ENCODE data around the gene CD82. TPM values are rescaled to one million over a fixed set of nuclear protein-coding genes. Genes with fewer than 3 reads are reported as not detected.

Gene CD82, protein sequence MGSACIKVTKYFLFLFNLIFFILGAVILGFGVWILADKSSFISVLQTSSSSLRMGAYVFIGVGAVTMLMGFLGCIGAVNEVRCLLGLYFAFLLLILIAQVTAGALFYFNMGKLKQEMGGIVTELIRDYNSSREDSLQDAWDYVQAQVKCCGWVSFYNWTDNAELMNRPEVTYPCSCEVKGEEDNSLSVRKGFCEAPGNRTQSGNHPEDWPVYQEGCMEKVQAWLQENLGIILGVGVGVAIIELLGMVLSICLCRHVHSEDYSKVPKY
- total RNA-seq, result 100 to 1,000 TPM; 130 to 133 TPM
- 100 to 1,000 TPM; 250 to 260 TPM for polyA plus RNA-seq

DNA sequence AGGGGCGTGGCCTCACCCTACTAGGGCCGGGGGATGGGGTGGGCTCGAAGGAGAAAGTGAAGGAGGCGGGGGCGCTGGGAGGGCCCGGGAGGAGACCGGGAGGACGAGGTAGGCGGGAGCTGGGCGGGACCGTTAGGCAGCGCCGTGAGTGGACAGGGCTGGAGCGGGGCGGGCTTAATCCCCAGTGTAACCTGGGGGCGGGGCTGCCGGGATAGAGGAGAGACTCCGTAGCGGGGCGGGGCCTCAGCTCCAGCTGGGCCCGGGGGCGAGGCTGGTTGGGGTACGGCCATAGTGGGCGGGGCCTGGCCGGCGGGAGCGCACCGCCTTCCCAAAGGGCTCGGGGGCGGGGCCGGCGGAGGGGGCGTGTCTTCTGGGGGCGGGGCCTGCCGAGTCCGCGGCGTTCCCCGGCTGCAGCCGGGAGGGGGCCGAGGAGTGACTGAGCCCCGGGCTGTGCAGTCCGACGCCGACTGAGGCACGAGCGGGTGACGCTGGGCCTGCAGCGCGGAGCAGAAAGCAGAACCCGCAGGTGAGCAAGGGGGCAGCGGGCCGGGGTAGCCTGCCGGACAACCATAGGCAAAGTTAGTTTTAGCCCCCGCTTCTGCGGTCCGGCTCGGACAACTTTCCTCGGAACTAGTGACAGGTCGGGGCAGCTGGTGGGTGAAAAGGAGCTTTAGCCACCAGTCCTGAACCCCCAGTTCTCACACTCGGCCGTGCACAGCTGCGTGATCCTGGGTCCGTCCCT lies at the start of gene CD82:
Gene CD82 (plus strand): TSS at position 453 of the 742 bp plus-strand sequence. CDS start 29,000 bp downstream, outside the sequence.
- H3K4me3 ChIP-seq (ENCODE audit: low read length in 2 of 2), result peak within 1 kb of the TSS; percentile 59 to 97
- H3K27ac Mint-ChIP-seq, result peak within 1 kb of the TSS; percentile 93 to 96 (median 95)
- peak; percentile 93 to 96 (median 95) for DNase-seq
- no peaks in the 10 kb centered on the region for H3K27me3 Mint-ChIP-seq
- H3K4me1 Mint-ChIP-seq, result peaks cover 40 to 90% (median 56%) of the 10 kb centered on the region in 4 donors
- H3K4me1 ChIP-seq (ENCODE audit: insufficient read depth, low read length), result peaks cover 47% of the 10 kb centered on the region
- POLR2A ChIA-PET (ENCODE audit: partially characterized antibody), result interaction anchor here (0.6 to 18.5 kb wide), 8 partner anchors 8 to 59 kb away, joined by 3 to 397 read pairs (median 12); no protein-coding TSS in a partner anchor
- CTCF ChIA-PET (ENCODE audit: partially characterized antibody), result interaction anchor here (1.2 to 22.2 kb wide), 8 partner anchors 7 to 346 kb away, joined by 3 to 699 read pairs (median 16); no protein-coding TSS in a partner anchor
- no peaks in the 10 kb centered on the region for H3K9me3 Mint-ChIP-seq
- H3K27me3 ChIP-seq (ENCODE audit: insufficient read depth, low read length), result no peaks in the 10 kb centered on the region
- peak within 1 kb of the TSS; percentile 85 to 94 (median 92) for H3K4me3 Mint-ChIP-seq
- intact Hi-C loops (cut with micrococcal nuclease), result loop anchor here (1.0 to 10.0 kb wide), 7 partner anchors 8 to 779 kb away; partner anchors contain the start of genes PRDM11 and TSPAN18
- H3K36me3 Mint-ChIP-seq, result peaks cover 0 to 21% of the 10 kb centered on the region in 2 donors
- H3K9me3 ChIP-seq (ENCODE audit: control insufficient read depth in 1 of 2, low read length in 2 of 2), result no peaks in the 10 kb centered on the region
- no peaks in the 10 kb centered on the region for H3K36me3 ChIP-seq (ENCODE audit: insufficient read depth, low read length)
- peak within 1 kb of the TSS; percentile 82 for H3K27ac ChIP-seq (ENCODE audit: low read depth, low read length)

- peak overlapping the region in 1 of 8 donors; percentile 12 for H3K4me3 Mint-ChIP-seq
- no peak overlapping the region for H3K27ac Mint-ChIP-seq
- Histone ChIP-seq H3K4me1 (ENCODE audit: insufficient read depth, low read length) (no peaks in the 10 kb centered on the region), H3K27me3 (ENCODE audit: insufficient read depth, low read length) (no peaks in the 10 kb centered on the region), H3K4me3 (ENCODE audit: low read length in 2 of 2) (no peak overlapping the region), H3K27ac (ENCODE audit: low read depth, low read length) (no peak overlapping the region), H3K9me3 (ENCODE audit: control insufficient read depth in 1 of 2, low read length in 2 of 2) (no peaks in the 10 kb centered on the region), H3K36me3 (ENCODE audit: insufficient read depth, low read length) (no peaks in the 10 kb centered on the region)
- H3K36me3 Mint-ChIP-seq, result no peaks in the 10 kb centered on the region
- H3K9me3 Mint-ChIP-seq, result no peaks in the 10 kb centered on the region
- H3K27me3 Mint-ChIP-seq, result peaks cover 4 to 20% of the 10 kb centered on the region in 2 donors
- intact Hi-C loops (cut with micrococcal nuclease), result no loop called here
- POLR2A ChIA-PET (ENCODE audit: partially characterized antibody), result no interaction called here
- CTCF ChIA-PET (ENCODE audit: partially characterized antibody), result no interaction called here
- no peak for DNase-seq
- no peaks in the 10 kb centered on the region for H3K4me1 Mint-ChIP-seq
Measured at GRCh38 chr11:44516688-44517507, 48.6 kb upstream of the CD82 start.

DNA sequence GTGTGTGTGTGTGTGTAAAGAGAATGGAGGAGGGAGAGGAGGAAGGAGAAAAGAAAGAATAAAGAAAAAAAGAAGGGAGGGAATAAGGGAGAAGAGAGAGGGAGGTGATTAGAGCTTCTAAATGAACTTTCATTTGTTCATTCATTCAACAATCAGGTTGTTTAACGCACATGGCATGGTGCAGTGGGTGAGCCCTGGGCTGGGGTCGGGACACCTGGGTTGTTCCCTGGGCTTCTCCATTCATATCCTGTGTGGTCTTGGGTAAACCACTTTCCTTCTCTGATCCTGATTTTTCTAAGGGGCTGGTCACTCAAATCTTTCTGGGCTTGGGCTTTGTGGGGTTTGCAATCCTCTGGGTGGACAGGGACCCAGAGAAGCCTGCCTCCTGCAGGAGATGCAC lies 47.9 kb upstream of the CD82 start:
- H3K4me3 Mint-ChIP-seq, result no peak overlapping the region
- H3K36me3 ChIP-seq (ENCODE audit: insufficient read depth, low read length), result no peaks in the 10 kb centered on the region
- H3K27me3 Mint-ChIP-seq, result peaks cover 6 to 25% of the 10 kb centered on the region in 2 donors
- H3K4me1 Mint-ChIP-seq, result no peaks in the 10 kb centered on the region
- no peaks in the 10 kb centered on the region for H3K9me3 Mint-ChIP-seq
- no peaks in the 10 kb centered on the region for H3K36me3 Mint-ChIP-seq
- H3K9me3 ChIP-seq (ENCODE audit: control insufficient read depth in 1 of 2, low read length in 2 of 2), result no peaks in the 10 kb centered on the region
- no peak overlapping the region for H3K4me3 ChIP-seq (ENCODE audit: low read length in 2 of 2)
- no peaks in the 10 kb centered on the region for H3K27me3 ChIP-seq (ENCODE audit: insufficient read depth, low read length)
- POLR2A ChIA-PET (ENCODE audit: partially characterized antibody), result no interaction called here
- CTCF ChIA-PET (ENCODE audit: partially characterized antibody), result no interaction called here
- no peaks in the 10 kb centered on the region for H3K4me1 ChIP-seq (ENCODE audit: insufficient read depth, low read length)
- intact Hi-C loops (cut with micrococcal nuclease), result no loop called here
- no peak for DNase-seq
- H3K27ac ChIP-seq (ENCODE audit: low read depth, low read length), result no peak overlapping the region
- no peak overlapping the region for H3K27ac Mint-ChIP-seq

- Mint-ChIP-seq H3K9me3 (no peaks in the 10 kb centered on the region), H3K27ac (no peak overlapping the region), H3K36me3 (no peaks in the 10 kb centered on the region), H3K27me3 (peaks cover 9 to 29% of the 10 kb centered on the region in 2 donors), H3K4me1 (peaks cover 0 to 3% (median 1%) of the 10 kb centered on the region in 4 donors), H3K4me3 (no peak overlapping the region)
- no peak overlapping the region for H3K4me3 ChIP-seq (ENCODE audit: low read length in 2 of 2)
- no peaks in the 10 kb centered on the region for H3K36me3 ChIP-seq (ENCODE audit: insufficient read depth, low read length)
- intact Hi-C loops (cut with micrococcal nuclease), result no loop called here
- H3K27me3 ChIP-seq (ENCODE audit: insufficient read depth, low read length), result no peaks in the 10 kb centered on the region
- no peaks in the 10 kb centered on the region for H3K4me1 ChIP-seq (ENCODE audit: insufficient read depth, low read length)
- ChIA-PET CTCF (ENCODE audit: partially characterized antibody) (no interaction called here), POLR2A (ENCODE audit: partially characterized antibody) (no interaction called here)
- no peaks in the 10 kb centered on the region for H3K9me3 ChIP-seq (ENCODE audit: control insufficient read depth in 1 of 2, low read length in 2 of 2)
- no peak for DNase-seq
- no peak overlapping the region for H3K27ac ChIP-seq (ENCODE audit: low read depth, low read length)
Measured at GRCh38 chr11:44518968-44519550, 46.4 kb upstream of the CD82 start.

DNA sequence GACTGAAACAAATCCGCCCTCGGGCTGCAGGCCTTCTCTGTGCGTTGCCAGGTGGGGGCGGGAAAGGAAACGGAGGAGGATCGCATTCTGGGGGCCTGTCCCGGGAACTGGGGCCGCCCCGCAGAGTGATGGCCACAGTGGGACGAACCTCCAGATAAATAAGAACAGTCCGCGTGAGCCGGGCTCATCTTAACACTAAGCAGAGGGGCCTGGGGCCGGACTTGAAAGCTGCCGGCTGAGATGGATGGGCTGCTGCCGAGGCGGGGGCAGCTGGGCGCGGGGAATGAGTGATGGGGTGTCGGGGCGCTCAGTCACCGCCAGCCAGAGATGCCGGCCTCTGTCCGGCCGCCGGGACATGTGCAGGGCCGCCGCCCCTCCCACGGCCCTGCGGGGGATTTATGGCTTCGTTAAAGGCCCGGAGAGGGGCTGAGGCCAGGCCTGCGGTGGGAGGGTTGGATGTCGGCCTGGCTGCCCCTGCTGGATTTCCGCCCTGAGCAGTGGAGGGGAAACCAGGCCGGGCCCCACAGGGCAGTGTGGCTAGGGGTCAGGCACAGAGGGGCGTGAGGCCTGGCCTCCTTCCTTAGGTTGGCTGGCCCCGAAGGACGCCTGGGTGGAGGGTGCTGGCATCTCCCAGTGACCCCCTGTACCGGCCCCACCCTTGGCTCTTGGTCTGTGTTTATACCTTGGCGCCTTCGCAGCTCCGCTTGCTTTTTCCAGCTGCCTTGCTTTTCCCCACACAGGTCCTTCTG lies 45.3 kb upstream of the CD82 start:
- ChIA-PET CTCF (ENCODE audit: partially characterized antibody) (no interaction called here), POLR2A (ENCODE audit: partially characterized antibody) (no interaction called here)
- intact Hi-C loops (cut with micrococcal nuclease), result no loop called here
- Histone ChIP-seq H3K27me3 (ENCODE audit: insufficient read depth, low read length) (no peaks in the 10 kb centered on the region), H3K36me3 (ENCODE audit: insufficient read depth, low read length) (no peaks in the 10 kb centered on the region), H3K27ac (ENCODE audit: low read depth, low read length) (no peak overlapping the region), H3K9me3 (ENCODE audit: control insufficient read depth in 1 of 2, low read length in 2 of 2) (no peaks in the 10 kb centered on the region), H3K4me3 (ENCODE audit: low read length in 2 of 2) (no peak overlapping the region), H3K4me1 (ENCODE audit: insufficient read depth, low read length) (no peaks in the 10 kb centered on the region)
- H3K27me3 Mint-ChIP-seq, result peaks cover 9 to 29% of the 10 kb centered on the region in 2 donors
- H3K36me3 Mint-ChIP-seq, result no peaks in the 10 kb centered on the region
- no peak overlapping the region for H3K27ac Mint-ChIP-seq
- no peak for DNase-seq
- peaks cover 0 to 7% (median 1%) of the 10 kb centered on the region in 4 donors for H3K4me1 Mint-ChIP-seq
- no peaks in the 10 kb centered on the region for H3K9me3 Mint-ChIP-seq
- H3K4me3 Mint-ChIP-seq, result no peak overlapping the region

DNA sequence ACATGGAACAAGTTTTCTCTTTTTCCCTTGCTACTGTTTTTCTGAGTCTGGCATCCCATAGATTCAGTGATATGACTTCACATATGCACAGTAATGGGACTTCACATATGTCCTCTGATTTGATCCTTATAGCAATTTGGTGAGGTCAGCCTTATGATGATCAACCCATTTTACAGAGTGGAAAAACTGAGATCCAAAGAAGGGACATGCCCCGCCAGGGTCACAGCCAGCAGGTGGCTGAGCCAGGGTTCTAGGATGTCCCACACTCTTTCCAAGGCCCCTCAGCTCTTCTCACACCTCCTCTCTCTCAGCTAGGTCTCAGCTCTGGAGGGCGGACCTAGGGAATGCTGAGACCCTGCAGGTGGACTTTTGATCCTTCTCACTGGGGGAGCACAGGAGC lies 44.3 kb upstream of the CD82 start:
- ChIA-PET POLR2A (ENCODE audit: partially characterized antibody) (no interaction called here), CTCF (ENCODE audit: partially characterized antibody) (no interaction called here)
- H3K36me3 ChIP-seq (ENCODE audit: insufficient read depth, low read length), result no peaks in the 10 kb centered on the region
- no peak overlapping the region for H3K27ac ChIP-seq (ENCODE audit: low read depth, low read length)
- H3K4me3 ChIP-seq (ENCODE audit: low read length in 2 of 2), result no peak overlapping the region
- no peaks in the 10 kb centered on the region for H3K9me3 ChIP-seq (ENCODE audit: control insufficient read depth in 1 of 2, low read length in 2 of 2)
- peak overlapping the region in 1 of 7 donors; percentile 35 for H3K27ac Mint-ChIP-seq
- no peaks in the 10 kb centered on the region for H3K27me3 ChIP-seq (ENCODE audit: insufficient read depth, low read length)
- H3K9me3 Mint-ChIP-seq, result no peaks in the 10 kb centered on the region
- H3K4me3 Mint-ChIP-seq, result no peak overlapping the region
- intact Hi-C loops (cut with micrococcal nuclease), result no loop called here
- peaks cover 0 to 7% (median 1%) of the 10 kb centered on the region in 4 donors for H3K4me1 Mint-ChIP-seq
- no peaks in the 10 kb centered on the region for H3K36me3 Mint-ChIP-seq
- peaks cover 9 to 29% of the 10 kb centered on the region in 2 donors for H3K27me3 Mint-ChIP-seq
- H3K4me1 ChIP-seq (ENCODE audit: insufficient read depth, low read length), result no peaks in the 10 kb centered on the region
- no peak for DNase-seq

Measured in CD4-positive, alpha-beta memory T cell (primary cell).